Subcutaneous adipose tissue (tissue), 4 donors: ENCODE data around the gene GPS1. TPM values are rescaled to one million over a fixed set of nuclear protein-coding genes. Genes with fewer than 3 reads are reported as not detected.

Source experiments
- total RNA-seq, 4 donors: library from RNA; depleted of rRNA; stranded (reverse); fragments of >200 nt; gene quantifications; one replicate each; pipeline ENCODE4 v1.1.0, GENCODE V29; 2016
- TF ChIP-seq, protein P1 (sequence below): fragments of 450-650 bp; IDR thresholded peaks from one replicate; pipeline ENCODE4 v1.5.1; 2016; ENCODE audit warnings: low read depth, mild to moderate bottlenecking, control low read depth, antibody characterized with exemption, moderate library complexity

Gene GPS1
- total RNA-seq, 4 donors from 2014 or later = 42.7 to 125 (median 71.7) TPM

DNA sequence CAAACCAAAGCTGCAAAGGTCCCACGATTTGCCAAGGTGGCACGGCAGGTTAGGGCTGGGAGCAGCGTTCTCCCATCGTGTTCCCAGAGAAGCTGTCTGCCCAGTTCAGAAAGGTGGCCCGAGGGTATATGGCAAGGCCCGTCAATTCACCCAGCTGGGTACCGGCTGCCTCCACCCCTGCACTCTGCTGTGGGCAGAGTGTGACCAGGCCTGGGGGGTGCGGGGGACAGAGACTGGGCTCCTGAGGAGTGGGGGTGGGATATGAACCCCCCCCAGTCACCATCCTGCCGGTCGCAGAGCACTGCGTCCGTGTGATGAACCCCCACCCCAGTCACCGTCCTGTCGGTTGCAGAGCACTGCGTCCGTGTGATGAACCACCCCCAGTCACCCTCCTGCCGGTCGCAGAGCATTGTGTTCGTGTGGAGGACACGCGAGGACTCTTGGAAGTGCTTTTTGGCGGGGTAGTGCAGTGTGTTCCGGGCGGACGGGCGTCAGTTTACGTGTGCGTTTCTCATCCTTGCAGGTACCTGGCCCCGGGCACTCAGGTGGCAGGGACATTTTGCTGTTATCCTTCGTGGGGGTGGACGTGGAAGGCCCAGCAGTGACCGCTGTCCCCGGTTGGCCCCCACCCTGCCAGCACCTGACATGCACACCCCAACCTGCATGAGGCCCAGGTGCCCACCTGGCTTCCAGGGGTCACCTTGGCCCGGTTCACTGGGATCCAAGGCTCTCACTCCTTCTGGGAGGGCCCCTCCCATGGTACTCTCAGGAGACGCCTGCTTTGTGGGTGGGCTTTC is 49.0 kb downstream of the GPS1 start:
- TF ChIP-seq, protein P1, sequence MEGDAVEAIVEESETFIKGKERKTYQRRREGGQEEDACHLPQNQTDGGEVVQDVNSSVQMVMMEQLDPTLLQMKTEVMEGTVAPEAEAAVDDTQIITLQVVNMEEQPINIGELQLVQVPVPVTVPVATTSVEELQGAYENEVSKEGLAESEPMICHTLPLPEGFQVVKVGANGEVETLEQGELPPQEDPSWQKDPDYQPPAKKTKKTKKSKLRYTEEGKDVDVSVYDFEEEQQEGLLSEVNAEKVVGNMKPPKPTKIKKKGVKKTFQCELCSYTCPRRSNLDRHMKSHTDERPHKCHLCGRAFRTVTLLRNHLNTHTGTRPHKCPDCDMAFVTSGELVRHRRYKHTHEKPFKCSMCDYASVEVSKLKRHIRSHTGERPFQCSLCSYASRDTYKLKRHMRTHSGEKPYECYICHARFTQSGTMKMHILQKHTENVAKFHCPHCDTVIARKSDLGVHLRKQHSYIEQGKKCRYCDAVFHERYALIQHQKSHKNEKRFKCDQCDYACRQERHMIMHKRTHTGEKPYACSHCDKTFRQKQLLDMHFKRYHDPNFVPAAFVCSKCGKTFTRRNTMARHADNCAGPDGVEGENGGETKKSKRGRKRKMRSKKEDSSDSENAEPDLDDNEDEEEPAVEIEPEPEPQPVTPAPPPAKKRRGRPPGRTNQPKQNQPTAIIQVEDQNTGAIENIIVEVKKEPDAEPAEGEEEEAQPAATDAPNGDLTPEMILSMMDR = no peak

DNA sequence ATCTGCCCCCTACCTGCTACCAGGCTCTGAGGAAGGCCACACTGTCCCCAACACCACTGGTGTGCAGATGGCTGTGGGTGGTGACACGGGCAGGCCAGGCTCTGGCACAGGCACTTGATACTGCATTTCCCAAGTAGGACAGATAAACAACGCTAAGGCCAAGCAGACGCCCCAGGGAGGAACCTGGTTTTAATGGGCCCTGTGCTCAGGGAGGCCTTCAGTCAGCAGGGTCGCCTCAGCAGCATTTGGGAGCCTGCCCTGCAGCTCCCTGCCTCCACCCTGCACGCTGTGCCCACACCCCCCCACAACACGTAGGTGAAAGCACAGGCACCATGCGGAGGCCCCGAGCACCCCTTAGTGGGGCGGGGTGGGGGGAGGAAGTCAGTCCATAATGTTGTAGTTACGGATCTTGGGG is 49.6 kb downstream of the GPS1 start:
- TF ChIP-seq, protein P1 = no peak

DNA sequence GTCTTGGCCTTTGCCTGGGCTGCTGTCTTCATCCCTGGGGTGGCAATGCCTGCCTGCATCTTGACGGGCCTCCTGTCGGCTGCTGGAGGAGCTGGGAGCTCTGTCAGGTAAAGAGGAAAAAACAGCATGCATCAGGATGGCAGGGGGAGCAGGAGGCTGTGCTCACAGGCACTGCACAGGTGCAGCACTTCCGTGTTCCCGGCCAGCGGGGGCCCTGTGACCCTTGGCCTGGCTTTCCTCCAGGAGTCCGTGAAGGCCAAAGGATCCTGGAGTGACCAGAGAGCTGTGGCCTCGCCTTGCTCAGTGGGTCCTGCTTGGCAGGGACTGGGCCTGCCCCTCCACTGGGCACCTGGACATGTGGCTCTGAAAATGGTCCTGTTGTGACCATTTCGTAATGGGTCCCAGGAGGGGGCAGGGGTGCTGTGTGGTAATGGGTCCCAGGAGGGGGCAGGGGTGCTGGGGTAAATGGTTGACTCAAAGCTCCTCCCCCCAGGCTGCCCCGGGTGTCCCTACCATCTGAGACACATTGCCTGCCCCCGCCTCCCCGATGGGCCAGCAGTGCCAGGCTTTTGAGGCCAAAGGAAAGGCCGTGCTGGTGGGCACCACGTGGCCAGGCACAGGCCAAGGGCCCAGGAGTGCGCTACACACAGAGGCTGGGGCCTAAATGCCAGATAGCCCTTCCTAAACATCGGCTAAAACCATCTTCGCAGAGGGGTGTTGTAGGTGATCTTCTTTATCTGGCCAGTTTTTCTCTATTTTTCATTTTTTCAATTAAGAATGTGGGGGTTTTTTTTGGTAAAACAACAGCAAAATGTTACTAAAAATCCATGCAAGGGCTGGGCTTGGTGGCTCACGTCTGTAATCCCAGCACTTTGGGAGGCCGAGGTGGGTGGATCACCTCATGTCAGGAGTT is 50.3 kb downstream of the GPS1 start:
- TF ChIP-seq, protein P1 = no peak

DNA sequence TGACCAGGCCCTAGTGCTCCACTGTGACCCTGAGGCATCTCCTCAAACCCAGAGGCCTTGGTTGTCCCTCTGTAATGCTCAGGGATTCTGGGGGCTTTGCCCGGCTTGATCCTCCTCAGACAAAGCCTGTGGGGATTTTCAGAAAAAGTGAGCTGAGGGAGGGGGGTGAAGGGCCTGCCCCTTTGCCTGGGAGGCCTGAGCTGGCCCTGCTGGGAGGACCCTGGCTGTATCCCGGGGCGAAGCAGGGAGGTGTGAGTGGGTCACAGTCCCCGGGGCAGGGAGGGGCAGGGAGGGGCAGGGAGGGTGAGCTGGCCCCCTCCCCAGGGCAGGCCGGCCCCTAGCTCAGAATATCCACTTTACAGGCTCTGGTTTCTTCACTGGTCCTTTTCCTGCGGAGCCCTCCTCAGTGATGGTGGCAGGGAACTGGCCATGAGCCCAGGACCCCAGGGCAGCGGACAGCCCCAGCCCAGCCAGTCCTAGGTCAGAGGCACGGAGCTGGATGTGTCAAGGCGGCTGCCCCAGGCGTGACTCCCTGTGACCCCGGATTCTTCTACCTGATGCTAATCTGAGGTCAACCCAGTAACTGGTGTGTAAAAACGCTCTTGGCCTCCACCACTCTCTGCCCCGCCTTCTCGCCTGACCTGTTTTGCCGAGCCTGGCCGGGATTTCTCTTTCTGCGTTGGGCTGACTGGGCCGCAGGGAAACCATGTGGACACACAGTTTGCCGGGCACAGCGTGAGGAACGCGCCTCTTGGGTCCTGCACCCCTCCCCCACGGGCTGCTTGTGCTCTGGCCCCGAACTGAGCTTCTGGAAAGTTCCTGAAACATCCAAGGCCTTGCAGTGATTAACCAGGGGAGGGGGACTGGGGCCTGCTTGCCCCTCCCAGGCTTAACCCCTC is 52.1 kb downstream of the GPS1 start:
- TF ChIP-seq, protein P1 = no peak

GRCh38 chr17:82104797-82105416 is 53.2 kb downstream of the GPS1 start:
- TF ChIP-seq, protein P1 = no peak

GRCh38 chr17:82105417-82105881 is 53.8 kb downstream of the GPS1 start:
- TF ChIP-seq, protein P1 = no peak
